PC-9 (cell line): ENCODE data around the gene GNA12.

Source experiments
- EZH2 ChIP-seq: fragments of 200-600 bp; sonication (generic); IDR thresholded peaks from 2 replicates; pipeline ENCODE4 v1.8.0; 2017; ENCODE audit warnings: antibody characterized with exemption, low read depth
- TF ChIP-seq, protein P1 (sequence below): fragments of 200-600 bp; sonication (generic); conservative IDR thresholded peaks from 2 replicates; pipeline ENCODE4 v1.6.1; 2017; ENCODE audit warnings: mixed run types, antibody characterized with exemption, mild to moderate bottlenecking, moderate library complexity

GRCh38 chr7:2719007-2719406, 125.1 kb downstream of the GNA12 start:
- TF ChIP-seq, protein P1, sequence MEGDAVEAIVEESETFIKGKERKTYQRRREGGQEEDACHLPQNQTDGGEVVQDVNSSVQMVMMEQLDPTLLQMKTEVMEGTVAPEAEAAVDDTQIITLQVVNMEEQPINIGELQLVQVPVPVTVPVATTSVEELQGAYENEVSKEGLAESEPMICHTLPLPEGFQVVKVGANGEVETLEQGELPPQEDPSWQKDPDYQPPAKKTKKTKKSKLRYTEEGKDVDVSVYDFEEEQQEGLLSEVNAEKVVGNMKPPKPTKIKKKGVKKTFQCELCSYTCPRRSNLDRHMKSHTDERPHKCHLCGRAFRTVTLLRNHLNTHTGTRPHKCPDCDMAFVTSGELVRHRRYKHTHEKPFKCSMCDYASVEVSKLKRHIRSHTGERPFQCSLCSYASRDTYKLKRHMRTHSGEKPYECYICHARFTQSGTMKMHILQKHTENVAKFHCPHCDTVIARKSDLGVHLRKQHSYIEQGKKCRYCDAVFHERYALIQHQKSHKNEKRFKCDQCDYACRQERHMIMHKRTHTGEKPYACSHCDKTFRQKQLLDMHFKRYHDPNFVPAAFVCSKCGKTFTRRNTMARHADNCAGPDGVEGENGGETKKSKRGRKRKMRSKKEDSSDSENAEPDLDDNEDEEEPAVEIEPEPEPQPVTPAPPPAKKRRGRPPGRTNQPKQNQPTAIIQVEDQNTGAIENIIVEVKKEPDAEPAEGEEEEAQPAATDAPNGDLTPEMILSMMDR: peak; percentile 74
- TF ChIP-seq EZH2: no peak
